Breast epithelium (tissue), 4 donors: ENCODE data around the gene CCDC88B. TPM values are rescaled to one million over a fixed set of nuclear protein-coding genes. Genes with fewer than 3 reads are reported as not detected.

Source experiments
- DNase-seq, 2 donors: peaks; one replicate each; pipeline ENCODE4 v3.0.0-alpha.2; 2019; ENCODE audit warnings: low spot score in 2 of 2
- H3K27ac ChIP-seq, 2 donors: fragments of 200-600 bp; sonication (generic) in 1 of 2; one replicate each; pipeline ENCODE4 v1.5.1; 2016 to 2019; ENCODE audit warnings: mild to moderate bottlenecking in 1 of 2
- H3K27me3 ChIP-seq, 2 donors: fragments of 200-600 bp; sonication (generic) in 1 of 2; one replicate each; pipeline versions ENCODE4 v1.5.1 to v1.6.0; 2017 to 2019; ENCODE audit warnings: control low read depth in 1 of 2, mild to moderate bottlenecking in 1 of 2
- H3K36me3 ChIP-seq: fragments of 200-600 bp; one replicate; pipeline ENCODE4 v1.5.1; 2019
- H3K4me1 ChIP-seq, 2 donors: fragments of 200-600 bp; sonication (generic); one replicate each; pipeline ENCODE4 v1.5.1; 2016 to 2019; ENCODE audit warnings: control low read depth in 1 of 2
- H3K4me3 ChIP-seq, 3 donors: fragments of 200-600 bp; sonication (generic); 1 replicate in 2 of 3; 2 replicates in 1 of 3; pipeline ENCODE4 v1.5.1; 2016 to 2019; ENCODE audit warnings: mild to moderate bottlenecking in 3 of 3, moderate library complexity in 2 of 3
- H3K9me3 ChIP-seq, 2 donors: fragments of 200-600 bp; sonication (generic) in 1 of 2; one replicate each; pipeline ENCODE4 v1.5.1; 2016 to 2019; ENCODE audit warnings: control low read depth in 1 of 2
- POLR2A ChIP-seq: fragments of 450-650 bp; IDR thresholded peaks from one replicate; pipeline ENCODE4 v1.6.1; 2016; ENCODE audit warnings: antibody characterized with exemption, mild to moderate bottlenecking, moderate library complexity
- POLR2AphosphoS5 ChIP-seq, 3 donors: sonication (generic); formaldehyde crosslinking; IDR thresholded peaks; one replicate each; pipeline ENCODE4 v1.6.1; 2017; ENCODE audit warnings: antibody characterized with exemption in 3 of 3
- intact Hi-C: fragments of 100-400 bp; cut with DNase I; formaldehyde crosslinking; loops from one replicate; pipeline ENCODE4 v1.15.1; 2023; ENCODE audit warnings: low total_unique reads
- total RNA-seq, 3 donors: library from RNA; depleted of rRNA; stranded (reverse); fragments of >200 nt; gene quantifications; one replicate each; pipeline ENCODE4 v1.1.0, GENCODE V29; 2016
- TF ChIP-seq, protein P1 (sequence below), 3 donors: fragments of 450-650 bp; IDR thresholded peaks; one replicate each; pipeline ENCODE4 v1.5.1; 2016 to 2017; ENCODE audit warnings: antibody characterized with exemption in 3 of 3, mild to moderate bottlenecking in 3 of 3, moderate library complexity in 3 of 3

Gene CCDC88B
- total RNA-seq, 3 donors from 2014 or later = 3.3 to 10.7 (median 5.9) TPM

- Histone ChIP-seq H3K4me3 (peak overlapping the region in 1 of 3 donors; percentile 25), H3K27me3 (peaks cover 0 to 3% of the 10 kb centered on the region in 2 donors), H3K4me1 (no peaks in the 10 kb centered on the region), H3K9me3 (no peaks in the 10 kb centered on the region), H3K36me3 (no peaks in the 10 kb centered on the region), H3K27ac (peak overlapping the region in 1 of 2 donors; percentile 69)
- intact Hi-C loops = loop anchor here (5.0 kb wide), 1 partner anchor 1598 kb away; the partner anchor contains the start of gene TMEM179B
- no peak for DNase-seq
- TF ChIP-seq, protein P1, sequence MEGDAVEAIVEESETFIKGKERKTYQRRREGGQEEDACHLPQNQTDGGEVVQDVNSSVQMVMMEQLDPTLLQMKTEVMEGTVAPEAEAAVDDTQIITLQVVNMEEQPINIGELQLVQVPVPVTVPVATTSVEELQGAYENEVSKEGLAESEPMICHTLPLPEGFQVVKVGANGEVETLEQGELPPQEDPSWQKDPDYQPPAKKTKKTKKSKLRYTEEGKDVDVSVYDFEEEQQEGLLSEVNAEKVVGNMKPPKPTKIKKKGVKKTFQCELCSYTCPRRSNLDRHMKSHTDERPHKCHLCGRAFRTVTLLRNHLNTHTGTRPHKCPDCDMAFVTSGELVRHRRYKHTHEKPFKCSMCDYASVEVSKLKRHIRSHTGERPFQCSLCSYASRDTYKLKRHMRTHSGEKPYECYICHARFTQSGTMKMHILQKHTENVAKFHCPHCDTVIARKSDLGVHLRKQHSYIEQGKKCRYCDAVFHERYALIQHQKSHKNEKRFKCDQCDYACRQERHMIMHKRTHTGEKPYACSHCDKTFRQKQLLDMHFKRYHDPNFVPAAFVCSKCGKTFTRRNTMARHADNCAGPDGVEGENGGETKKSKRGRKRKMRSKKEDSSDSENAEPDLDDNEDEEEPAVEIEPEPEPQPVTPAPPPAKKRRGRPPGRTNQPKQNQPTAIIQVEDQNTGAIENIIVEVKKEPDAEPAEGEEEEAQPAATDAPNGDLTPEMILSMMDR (IDR thresholded peaks at IDR 0.05) = no peak
- TF ChIP-seq POLR2A (no peak), POLR2AphosphoS5 (IDR thresholded peaks at IDR 0.05) (no peak)
Observed at GRCh38 chr11:64384981-64385944, 45.3 kb downstream of the CCDC88B start.

GRCh38 chr11:64385945-64386704, 46.1 kb downstream of the CCDC88B start:
- intact Hi-C loops = no loop called here
- Histone ChIP-seq H3K36me3 (no peaks in the 10 kb centered on the region), H3K9me3 (no peaks in the 10 kb centered on the region), H3K4me1 (no peaks in the 10 kb centered on the region), H3K4me3 (no peak overlapping the region), H3K27ac (peak overlapping the region in 1 of 2 donors; percentile 6), H3K27me3 (peaks cover 0 to 3% of the 10 kb centered on the region in 2 donors)
- DNase-seq = peak in 1 of 2 donors; percentile 68
- TF ChIP-seq POLR2A = no peak
- TF ChIP-seq POLR2AphosphoS5 (IDR thresholded peaks at IDR 0.05) = peak in 1 of 3 donors; percentile 36

- H3K9me3 ChIP-seq = no peaks in the 10 kb centered on the region
- H3K27me3 ChIP-seq = peaks cover 0 to 3% of the 10 kb centered on the region in 2 donors
- H3K27ac ChIP-seq = no peak overlapping the region
- no peak for DNase-seq
- no peaks in the 10 kb centered on the region for H3K4me1 ChIP-seq
- H3K36me3 ChIP-seq = no peaks in the 10 kb centered on the region
- intact Hi-C loops = no loop called here
- TF ChIP-seq POLR2A (no peak), POLR2AphosphoS5 (IDR thresholded peaks at IDR 0.05) (no peak)
- H3K4me3 ChIP-seq = no peak overlapping the region
Observed at GRCh38 chr11:64387916-64388315, 47.9 kb downstream of the CCDC88B start.

DNA sequence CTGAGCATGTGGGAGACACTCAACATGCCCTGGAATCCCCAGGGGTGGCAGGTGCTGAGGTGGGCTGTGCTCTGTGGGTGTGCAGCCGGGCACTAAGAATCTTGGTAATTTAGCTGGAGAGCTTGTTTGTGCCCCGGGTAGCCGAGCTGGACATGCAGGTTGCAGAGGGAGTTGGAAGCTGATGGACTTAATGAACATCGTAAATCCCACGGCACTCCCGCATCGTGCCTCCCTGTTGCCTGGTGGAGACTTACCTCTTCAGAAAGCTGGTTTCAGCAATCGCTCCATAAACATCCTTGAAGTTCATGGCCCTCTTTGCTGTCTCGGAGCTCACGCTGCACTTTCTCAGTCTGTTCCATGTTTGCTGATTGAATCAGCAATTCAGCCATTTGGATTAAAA, 48.9 kb downstream of the CCDC88B start:
- no peaks in the 10 kb centered on the region for H3K9me3 ChIP-seq
- H3K27ac ChIP-seq = no peak overlapping the region
- no peaks in the 10 kb centered on the region for H3K27me3 ChIP-seq
- TF ChIP-seq POLR2AphosphoS5 (IDR thresholded peaks at IDR 0.05) (no peak), POLR2A (no peak)
- TF ChIP-seq, protein P1 (IDR thresholded peaks at IDR 0.05) = no peak
- no peaks in the 10 kb centered on the region for H3K36me3 ChIP-seq
- intact Hi-C loops = no loop called here
- no peak for DNase-seq
- no peak overlapping the region for H3K4me3 ChIP-seq
- H3K4me1 ChIP-seq = no peaks in the 10 kb centered on the region

DNA sequence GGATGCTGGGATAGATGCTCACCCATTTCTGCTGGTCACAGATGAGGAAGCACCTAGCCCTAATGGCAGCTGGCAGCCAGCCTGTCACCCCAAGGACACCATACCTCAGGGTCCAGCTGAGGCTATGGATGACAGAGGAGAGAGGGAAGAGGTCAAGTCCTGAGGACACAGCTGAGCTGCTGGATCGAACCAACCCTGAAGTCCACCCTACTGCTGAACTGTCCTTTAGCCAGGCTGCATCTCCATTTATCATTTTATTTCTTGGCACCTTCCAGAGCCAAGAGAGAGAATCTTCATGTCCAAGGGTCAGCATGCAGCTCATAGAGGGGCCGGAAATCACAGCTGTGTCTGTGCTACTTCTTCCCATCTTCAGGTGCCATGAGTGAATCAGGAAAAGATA, 49.8 kb downstream of the CCDC88B start:
- no peaks in the 10 kb centered on the region for H3K4me1 ChIP-seq
- H3K27ac ChIP-seq = no peak overlapping the region
- no peak for DNase-seq
- H3K27me3 ChIP-seq = no peaks in the 10 kb centered on the region
- H3K9me3 ChIP-seq = no peaks in the 10 kb centered on the region
- no peak overlapping the region for H3K4me3 ChIP-seq
- TF ChIP-seq, protein P1 (IDR thresholded peaks at IDR 0.05) = no peak
- no peak for TF ChIP-seq POLR2A
- intact Hi-C loops = no loop called here
- no peaks in the 10 kb centered on the region for H3K36me3 ChIP-seq
